Central memory CD8-positive, alpha-beta T cell (primary cell): ENCODE results near the gene SIKE1.
A peak's percentile ranks its signal among the peaks of the same experiment; 100 is the strongest.
"Not testable (repeated sequence)": the region's sequence is repeated elsewhere in the genome, so short reads cannot be mapped to it uniquely, and the experiment has no call there.

Experiments used
- ATAC-seq: fragments of 150-1000 bp; cut with Tn5 transposase; replicated peaks from 2 replicates; pipeline ENCODE4 v1.10.0; 2022; ENCODE audit warnings: mild to moderate bottlenecking, moderate FRiP score, moderate number of reproducible peaks; ENCODE audit not compliant: poor library complexity, severe bottlenecking; ENCODE audit errors: extremely low read depth
- DNase-seq, 2 donors: peaks; one replicate each; pipeline ENCODE4 v3.0.0; 2021; ENCODE audit warnings: low spot score in 2 of 2
- H3K27ac Mint-ChIP-seq: one replicate; pipeline ENCODE4 v1.8.0; 2022; ENCODE audit warnings: low read depth, mild to moderate bottlenecking, moderate library complexity, mixed read lengths
- H3K27me3 Mint-ChIP-seq: one replicate; pipeline ENCODE4 v1.8.0; 2022; ENCODE audit warnings: mixed read lengths
- H3K36me3 Mint-ChIP-seq: one replicate; pipeline ENCODE4 v1.8.0; 2022; ENCODE audit warnings: mild to moderate bottlenecking, moderate library complexity, mixed read lengths; ENCODE audit not compliant: insufficient read depth
- H3K4me1 Mint-ChIP-seq: one replicate; pipeline ENCODE4 v1.8.0; 2022; ENCODE audit warnings: mixed read lengths
- H3K4me3 Mint-ChIP-seq: one replicate; pipeline ENCODE4 v1.8.0; 2022; ENCODE audit warnings: mild to moderate bottlenecking, moderate library complexity, mixed read lengths
- H3K9me3 Mint-ChIP-seq: one replicate; pipeline ENCODE4 v1.8.0; 2022; ENCODE audit warnings: mixed read lengths

The SIKE1 gene

DNA sequence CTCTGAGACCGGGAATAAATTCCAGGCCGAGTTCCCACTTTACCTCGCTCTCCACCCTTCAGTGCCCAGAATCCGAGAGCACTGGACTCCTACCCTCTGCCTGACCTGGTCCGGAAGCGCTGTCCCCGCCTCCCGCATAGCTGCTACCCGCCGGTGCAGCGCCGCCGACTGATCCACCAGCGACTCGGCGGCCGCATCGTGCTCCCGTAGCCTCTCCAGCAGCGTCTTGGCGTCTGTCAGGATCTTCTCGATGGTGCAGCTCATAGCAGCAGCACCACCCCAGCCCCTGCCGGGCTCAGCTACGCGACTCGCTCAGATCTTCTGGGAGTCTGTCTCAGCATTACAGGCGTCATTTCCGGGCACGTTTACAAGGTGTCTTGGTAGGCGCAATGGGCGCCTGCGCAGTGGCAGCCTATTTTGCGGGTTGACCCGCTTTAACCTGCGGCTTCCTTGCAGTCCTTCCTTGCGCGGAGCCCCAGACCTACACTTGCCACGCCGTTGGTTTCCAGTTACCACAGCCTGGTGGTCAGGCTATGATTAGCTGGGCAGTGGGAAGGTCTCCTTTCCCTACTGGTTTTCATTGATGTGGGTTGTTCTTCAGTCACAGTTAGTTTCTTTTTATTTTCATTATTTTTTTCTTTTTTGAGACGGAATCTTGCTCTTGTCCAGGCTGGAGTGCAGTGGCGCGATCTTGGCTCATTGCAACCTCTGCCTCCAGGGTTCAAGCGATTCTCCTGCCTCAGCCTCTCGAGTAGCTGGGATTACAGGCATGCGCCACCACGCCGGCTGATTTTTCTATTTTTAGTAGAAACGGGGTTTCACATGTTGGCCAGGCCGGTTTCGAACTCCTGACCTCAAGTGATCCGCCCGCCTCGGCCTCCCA is at the start of gene SIKE1:
SIKE1 (minus strand) TSS at position 342 of the 883 bp plus-strand sequence; CDS start at position 264, 78 bp downstream.
- Mint-ChIP-seq H3K4me3 (peak within 1 kb of the TSS; percentile 100), H3K9me3 (no peaks in the 10 kb centered on the region), H3K4me1 (peaks cover 22% of the 10 kb centered on the region), H3K36me3 (peaks cover 30% of the 10 kb centered on the region), H3K27me3 (peaks cover 5% of the 10 kb centered on the region), H3K27ac (peak within 1 kb of the TSS; percentile 100)
- ATAC-seq: peak; percentile 99
- DNase-seq: peak; percentile 81 to 91

DNA sequence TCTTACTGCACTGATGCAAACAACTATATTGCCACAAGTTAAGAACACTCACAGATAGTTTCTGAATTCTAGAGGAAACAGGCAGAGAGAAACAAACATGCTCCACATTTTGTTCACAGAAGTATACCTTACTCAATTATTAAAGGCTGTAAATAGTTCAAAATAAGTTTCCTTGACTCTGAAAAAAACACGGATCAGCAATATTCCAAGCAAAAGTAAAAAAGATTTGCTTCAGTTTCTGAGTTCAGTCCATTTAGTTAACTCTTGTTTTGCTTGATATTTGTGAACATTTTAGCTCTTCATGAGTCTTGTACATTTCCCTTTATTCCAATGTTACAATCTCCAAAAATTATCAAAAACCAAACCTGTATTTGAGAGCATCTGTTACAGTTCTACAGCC is 49.6 kb upstream of the SIKE1 start:
- not testable (repeated sequence) for H3K9me3 Mint-ChIP-seq, DNase-seq, H3K4me3 Mint-ChIP-seq, H3K36me3 Mint-ChIP-seq, H3K27ac Mint-ChIP-seq, H3K4me1 Mint-ChIP-seq, ATAC-seq
- H3K27me3 Mint-ChIP-seq: peaks cover 24% of the 10 kb centered on the region

DNA sequence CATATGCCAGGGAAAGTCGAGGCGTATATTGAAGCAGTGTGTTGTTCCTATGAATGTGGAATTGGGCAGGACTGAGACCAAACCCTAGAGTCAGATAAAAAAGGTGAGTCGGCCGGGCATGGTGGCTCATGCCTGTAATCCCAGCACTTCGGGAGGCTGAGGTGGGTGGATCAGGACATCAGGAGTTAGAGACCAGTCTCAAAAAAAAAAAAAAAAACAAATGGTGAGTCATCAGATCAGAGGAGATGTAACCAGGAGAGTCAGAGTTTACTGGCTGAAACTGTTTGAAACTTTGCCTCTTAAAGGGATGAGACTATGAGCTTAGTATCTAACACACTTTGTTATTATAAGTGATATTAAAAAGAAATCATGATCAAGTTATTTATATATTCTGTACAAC is 47.8 kb upstream of the SIKE1 start:
- ATAC-seq: no peak
- no peaks in the 10 kb centered on the region for H3K36me3 Mint-ChIP-seq
- no peak for DNase-seq
- peaks cover 8% of the 10 kb centered on the region for H3K9me3 Mint-ChIP-seq
- H3K4me1 Mint-ChIP-seq: no peaks in the 10 kb centered on the region
- no peak overlapping the region for H3K4me3 Mint-ChIP-seq
- H3K27me3 Mint-ChIP-seq: peaks cover 34% of the 10 kb centered on the region
- no peak overlapping the region for H3K27ac Mint-ChIP-seq

DNA sequence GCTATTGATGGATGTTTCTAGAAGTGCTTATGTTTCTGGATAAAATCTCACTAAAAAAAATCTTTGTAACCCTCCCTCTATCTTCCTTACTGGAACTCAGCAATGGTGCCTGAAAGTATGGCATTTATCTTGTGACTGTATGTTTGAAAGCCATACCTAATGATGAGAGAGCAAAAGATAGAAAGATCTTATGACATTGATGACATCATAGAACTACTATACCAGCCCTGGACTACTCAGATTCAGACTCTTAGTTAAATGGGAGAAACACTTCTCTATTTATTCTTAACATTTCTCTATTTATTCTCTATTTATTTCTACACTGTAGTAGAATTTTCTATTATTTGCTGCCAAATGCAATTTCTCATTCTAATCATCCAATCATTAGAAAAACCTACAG is 41.5 kb upstream of the SIKE1 start:
- H3K27me3 Mint-ChIP-seq: peaks cover 38% of the 10 kb centered on the region
- H3K9me3 Mint-ChIP-seq: peaks cover 8% of the 10 kb centered on the region

DNA sequence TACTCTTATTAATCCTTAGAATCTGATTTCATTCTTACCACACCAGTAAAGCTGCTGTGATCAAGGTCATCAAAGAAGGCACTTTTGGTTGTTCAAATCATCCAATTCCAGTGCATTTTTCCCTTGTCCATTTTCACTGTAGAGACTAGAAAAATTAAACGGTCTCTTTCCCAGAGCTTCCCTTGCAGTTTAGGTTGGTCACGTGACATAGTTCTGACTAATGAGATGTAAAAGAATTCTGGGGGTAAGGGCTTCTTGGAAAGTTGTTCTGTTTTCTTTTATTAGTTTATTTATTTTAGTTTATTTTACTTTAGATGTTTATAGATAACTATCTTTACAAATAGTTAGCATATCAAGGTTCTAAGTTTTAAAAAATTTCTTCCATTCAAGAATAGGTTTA is 39.9 kb upstream of the SIKE1 start:
- DNase-seq (no peak), ATAC-seq (no peak)
- H3K4me3 Mint-ChIP-seq: no peak overlapping the region
- H3K27ac Mint-ChIP-seq: no peak overlapping the region
- H3K27me3 Mint-ChIP-seq: peaks cover 24% of the 10 kb centered on the region
- H3K36me3 Mint-ChIP-seq: no peaks in the 10 kb centered on the region
- no peaks in the 10 kb centered on the region for H3K4me1 Mint-ChIP-seq
- peaks cover 8% of the 10 kb centered on the region for H3K9me3 Mint-ChIP-seq

More for the DNA sequence above, 41.5 kb upstream of the SIKE1 start:
- Mint-ChIP-seq H3K27ac (no peak overlapping the region), H3K36me3 (no peaks in the 10 kb centered on the region), H3K4me1 (no peaks in the 10 kb centered on the region), H3K4me3 (no peak overlapping the region)
- no peak for DNase-seq
- no peak for ATAC-seq

DNA sequence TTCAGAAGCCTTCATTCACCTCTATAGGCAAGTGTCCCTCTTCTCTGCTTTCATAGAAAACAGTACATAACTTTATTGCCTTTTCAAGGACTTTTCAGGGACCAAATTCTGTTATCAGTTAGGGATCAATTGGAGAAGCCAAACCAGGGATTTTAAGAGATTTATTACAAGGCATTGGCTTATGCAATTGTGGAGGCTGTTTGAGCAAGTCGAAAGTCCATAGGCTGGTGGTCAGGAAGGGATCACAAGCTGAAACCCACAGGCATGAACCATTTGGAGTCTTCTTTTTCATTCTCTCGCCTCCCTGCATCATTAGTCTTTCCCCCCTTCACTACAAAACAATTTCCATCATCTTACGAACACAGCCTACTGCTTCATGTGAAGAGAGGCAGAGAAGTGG is 39.4 kb upstream of the SIKE1 start:
- no peak for DNase-seq
- Mint-ChIP-seq H3K9me3 (peaks cover 5% of the 10 kb centered on the region), H3K4me1 (no peaks in the 10 kb centered on the region), H3K36me3 (no peaks in the 10 kb centered on the region), H3K4me3 (no peak overlapping the region), H3K27ac (no peak overlapping the region), H3K27me3 (peaks cover 19% of the 10 kb centered on the region)
- ATAC-seq: no peak

DNA sequence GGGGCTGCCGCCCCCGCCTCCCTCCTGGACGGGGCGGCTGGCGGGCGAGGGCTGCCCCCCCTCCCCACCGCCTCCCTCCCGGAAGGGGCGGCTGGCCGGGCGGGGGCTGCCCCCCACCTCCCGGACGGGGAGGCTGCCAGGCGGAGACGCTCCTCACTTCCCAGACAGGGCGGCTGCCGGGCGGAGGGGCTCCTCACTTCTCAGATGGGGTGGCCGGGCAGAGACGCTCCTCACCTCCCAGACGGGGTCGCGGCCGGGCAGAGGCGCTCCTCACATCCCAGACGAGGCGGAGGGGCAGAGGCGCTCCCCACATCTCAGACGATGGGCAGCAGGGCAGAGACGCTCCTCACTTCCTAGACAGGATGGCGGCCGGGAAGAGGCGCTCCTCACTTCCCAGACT is 24.0 kb upstream of the SIKE1 start:
- not testable (repeated sequence) for H3K27ac Mint-ChIP-seq, DNase-seq, H3K36me3 Mint-ChIP-seq, ATAC-seq, H3K4me1 Mint-ChIP-seq, H3K9me3 Mint-ChIP-seq, H3K4me3 Mint-ChIP-seq
- H3K27me3 Mint-ChIP-seq: peaks cover 62% of the 10 kb centered on the region

DNA sequence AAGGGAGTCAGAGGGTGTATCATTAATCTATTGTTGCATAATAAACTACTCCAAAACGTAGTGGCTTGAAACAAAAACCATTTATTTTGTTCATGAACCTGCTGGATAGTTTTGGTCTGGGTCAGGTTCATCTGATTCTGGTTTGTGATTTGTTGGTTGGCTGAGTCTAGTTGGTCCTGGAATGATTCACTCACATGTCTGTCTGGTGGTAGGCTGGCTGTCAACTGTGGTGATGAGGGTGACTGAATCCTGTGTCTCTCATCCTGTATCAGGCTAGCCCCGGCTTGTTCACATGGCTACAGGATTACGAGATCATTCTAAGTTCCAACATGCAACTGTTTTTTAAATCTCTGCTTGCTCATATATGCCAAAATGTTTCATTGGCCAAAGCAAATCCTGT is 22.5 kb upstream of the SIKE1 start:
- no peaks in the 10 kb centered on the region for H3K9me3 Mint-ChIP-seq
- H3K4me1 Mint-ChIP-seq: no peaks in the 10 kb centered on the region
- no peak for ATAC-seq
- H3K36me3 Mint-ChIP-seq: no peaks in the 10 kb centered on the region
- no peak overlapping the region for H3K4me3 Mint-ChIP-seq
- DNase-seq: no peak
- peaks cover 62% of the 10 kb centered on the region for H3K27me3 Mint-ChIP-seq
- no peak overlapping the region for H3K27ac Mint-ChIP-seq

DNA sequence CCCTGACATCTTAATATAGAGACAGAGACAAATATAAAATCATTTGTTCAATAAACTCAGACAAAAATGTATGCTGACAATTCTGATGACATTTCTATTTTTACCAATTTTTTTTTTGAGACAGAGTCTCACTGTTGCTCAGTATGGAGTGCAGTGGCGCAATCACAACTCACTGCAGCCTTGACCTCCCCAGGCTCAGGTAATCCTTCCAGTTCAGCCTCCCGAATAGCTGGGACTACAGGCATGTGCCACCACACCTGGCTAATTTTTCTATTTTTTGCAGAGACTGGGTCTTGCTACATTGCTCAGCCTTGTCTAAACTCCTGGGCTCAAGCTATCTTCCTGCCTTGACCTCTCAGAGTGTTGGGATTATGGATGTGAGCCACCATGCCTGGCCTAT is 13.6 kb upstream of the SIKE1 start:
- Mint-ChIP-seq H3K27me3 (peaks cover 63% of the 10 kb centered on the region), H3K4me1 (no peaks in the 10 kb centered on the region), H3K36me3 (peaks cover 1% of the 10 kb centered on the region), H3K27ac (no peak overlapping the region), H3K9me3 (no peaks in the 10 kb centered on the region), H3K4me3 (no peak overlapping the region)
- DNase-seq (no peak), ATAC-seq (no peak)

DNA sequence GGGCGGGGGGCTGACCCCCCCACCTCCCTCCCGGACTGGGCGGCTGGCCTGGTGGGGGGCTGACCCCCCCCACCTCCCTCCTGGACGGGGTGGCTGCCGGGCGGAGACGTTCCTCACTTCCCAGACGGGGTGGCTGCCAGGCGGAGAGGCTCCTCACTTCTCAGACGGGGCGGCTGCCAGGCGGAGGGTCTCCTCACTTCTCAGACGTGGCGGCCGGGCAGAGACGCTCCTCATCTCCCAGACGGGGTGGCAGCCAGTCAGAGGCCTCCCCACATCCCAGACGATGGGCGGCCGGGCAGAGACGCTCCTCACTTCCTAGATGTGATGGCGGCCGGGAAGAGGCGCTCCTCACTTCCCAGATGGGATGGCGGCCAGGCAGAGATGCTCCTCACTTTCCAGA is 10.1 kb upstream of the SIKE1 start:
- peaks cover 65% of the 10 kb centered on the region for H3K27me3 Mint-ChIP-seq
- DNase-seq, ATAC-seq, H3K4me1 Mint-ChIP-seq, H3K36me3 Mint-ChIP-seq, H3K27ac Mint-ChIP-seq, H3K4me3 Mint-ChIP-seq: not testable (repeated sequence)
- peaks cover 16% of the 10 kb centered on the region for H3K9me3 Mint-ChIP-seq

DNA sequence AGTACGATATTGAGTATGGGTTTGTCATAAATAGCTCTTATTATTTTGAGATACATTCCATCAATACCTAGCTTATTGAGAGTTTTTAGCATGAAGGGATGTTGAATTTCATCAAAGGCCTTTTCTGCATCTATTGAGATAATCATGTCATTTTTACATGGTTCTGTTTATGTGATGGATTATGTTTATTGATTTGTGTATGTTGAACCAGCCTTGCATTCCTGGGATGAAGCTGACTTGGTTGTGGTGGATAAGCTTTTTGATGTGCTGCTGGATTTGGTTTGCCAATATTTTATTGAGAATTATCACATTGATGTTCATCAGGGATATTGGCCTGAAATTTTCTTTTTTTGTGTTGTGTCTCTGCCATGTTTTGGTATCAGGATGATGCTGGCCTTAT is 6.0 kb upstream of the SIKE1 start:
- not testable (repeated sequence) for ATAC-seq, H3K4me1 Mint-ChIP-seq, H3K27ac Mint-ChIP-seq, H3K4me3 Mint-ChIP-seq, DNase-seq, H3K36me3 Mint-ChIP-seq
- Mint-ChIP-seq H3K9me3 (peaks cover 16% of the 10 kb centered on the region), H3K27me3 (peaks cover 47% of the 10 kb centered on the region)

DNA sequence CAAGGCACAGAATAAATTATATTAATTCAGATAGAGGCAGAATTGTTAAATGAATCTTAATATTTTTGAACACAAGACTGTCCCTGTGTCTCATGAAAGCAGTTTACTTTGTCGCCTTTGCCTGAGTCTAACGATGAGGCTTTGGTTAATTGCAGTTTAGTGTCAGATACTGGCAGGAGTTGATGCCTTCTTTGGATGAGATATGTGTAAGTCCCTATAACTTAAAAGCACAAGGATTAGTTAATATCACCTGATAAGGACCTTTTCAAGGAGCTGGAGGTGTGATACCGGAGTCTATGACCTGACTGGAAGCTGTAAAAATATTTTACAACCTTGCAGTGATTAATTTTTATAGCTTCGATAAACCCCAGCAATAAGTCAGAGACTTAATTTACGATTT is 2.0 kb upstream of the SIKE1 start:
- Mint-ChIP-seq H3K4me3 (no peak overlapping the region), H3K27me3 (peaks cover 24% of the 10 kb centered on the region), H3K27ac (no peak overlapping the region), H3K4me1 (peaks cover 22% of the 10 kb centered on the region), H3K36me3 (peaks cover 16% of the 10 kb centered on the region), H3K9me3 (peaks cover 15% of the 10 kb centered on the region)
- ATAC-seq (no peak), DNase-seq (no peak)

DNA sequence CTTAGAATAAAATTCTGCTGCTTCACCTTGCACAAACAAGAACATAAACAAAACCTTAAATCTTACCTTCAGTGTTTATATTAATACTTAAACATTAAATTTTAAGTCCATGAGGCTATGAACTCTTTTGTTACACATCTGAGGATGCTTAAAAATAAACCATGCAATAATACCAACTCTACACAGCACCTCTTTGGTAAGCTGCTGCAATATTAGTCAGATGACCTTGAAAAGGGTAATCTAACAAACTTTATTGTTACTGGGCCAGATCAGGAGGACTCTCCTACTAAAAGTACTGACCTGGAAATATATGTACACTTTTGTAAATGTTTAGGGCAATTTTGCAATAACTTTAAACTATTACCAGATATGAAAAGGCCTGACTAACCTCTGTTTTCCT is 763 bp downstream of the SIKE1 start:
- ATAC-seq (no peak), DNase-seq (no peak)
- H3K9me3 Mint-ChIP-seq: no peaks in the 10 kb centered on the region
- H3K4me3 Mint-ChIP-seq: peak overlapping the region; percentile 100
- H3K27ac Mint-ChIP-seq: peak overlapping the region; percentile 100
- peaks cover 22% of the 10 kb centered on the region for H3K4me1 Mint-ChIP-seq
- H3K36me3 Mint-ChIP-seq: peaks cover 34% of the 10 kb centered on the region
- no peaks in the 10 kb centered on the region for H3K27me3 Mint-ChIP-seq
